ENCODE data around the gene GBP4.

Gene GBP4

GRCh38 chr1:89170170-89171066 lies 28.3 kb downstream of the GBP4 start:
- DNase-seq: no peak

DNA sequence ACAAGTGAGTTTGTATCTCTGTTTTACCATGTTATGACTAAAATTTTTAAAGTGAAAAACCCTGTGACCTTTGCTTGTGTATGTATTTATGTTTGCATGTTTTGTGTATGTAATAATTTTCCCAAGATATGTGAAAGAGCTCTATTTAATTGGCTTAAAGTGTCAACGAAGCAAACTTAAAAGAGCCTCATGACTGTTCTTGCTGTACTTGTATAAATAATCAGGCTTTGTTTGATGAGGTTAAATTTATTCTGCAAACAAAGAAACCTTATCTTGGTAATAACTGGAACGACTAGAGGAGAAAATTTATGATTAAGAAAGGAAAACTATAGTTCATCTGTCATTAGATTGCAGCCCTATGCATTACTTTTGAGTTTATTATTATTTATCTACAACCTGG lies 29.6 kb downstream of the GBP4 start:
- DNase-seq: no peak

GRCh38 chr1:89167590-89168230 lies 31.0 kb downstream of the GBP4 start:
- no peak for DNase-seq

GRCh38 chr1:89166705-89167104 lies 32.0 kb downstream of the GBP4 start:
- DNase-seq: no peak

GRCh38 chr1:89165811-89166210 lies 32.9 kb downstream of the GBP4 start:
- no peak for DNase-seq

GRCh38 chr1:89151047-89151446 lies 47.7 kb downstream of the GBP4 start:
- DNase-seq: no peak

DNA sequence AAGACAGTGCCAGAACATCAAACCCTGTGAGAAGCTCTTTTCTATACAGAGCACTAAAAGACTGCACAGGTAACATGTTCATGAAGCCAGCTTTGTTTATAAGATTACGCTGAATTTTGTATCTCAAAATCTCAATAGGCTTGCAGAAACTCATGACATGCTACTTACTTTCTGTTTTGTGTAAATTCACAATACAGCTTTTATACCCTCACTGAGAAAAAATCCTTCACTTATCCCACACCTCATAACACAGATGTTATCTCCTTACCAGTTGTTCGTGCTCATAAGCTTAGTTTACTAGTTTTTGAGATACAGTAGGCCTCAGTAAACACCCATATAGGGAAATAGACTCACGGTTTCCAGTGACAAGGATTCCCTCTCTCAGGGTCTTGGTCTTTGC lies 48.8 kb downstream of the GBP4 start:
- no peak for DNase-seq

DNA sequence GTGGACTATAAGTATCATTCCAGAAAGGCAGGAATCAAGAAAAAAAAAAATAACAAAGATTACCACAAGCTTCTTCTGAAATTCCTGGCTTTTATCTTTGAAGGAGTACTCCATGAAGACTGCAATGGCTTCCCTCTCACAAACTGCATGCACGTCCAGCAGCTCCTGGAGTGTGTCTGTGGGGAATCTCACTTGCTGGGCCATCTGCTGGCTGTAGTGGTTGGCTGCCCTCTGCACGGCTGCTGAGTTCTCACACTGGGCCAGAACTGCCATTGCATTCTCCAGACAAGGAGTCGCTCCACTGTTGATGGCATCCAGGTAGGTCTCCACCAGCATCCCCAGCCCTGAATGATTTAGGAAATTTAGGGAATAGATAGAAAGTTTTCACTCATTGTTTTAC lies 49.5 kb downstream of the GBP4 start:
- no peak for DNase-seq

DNA sequence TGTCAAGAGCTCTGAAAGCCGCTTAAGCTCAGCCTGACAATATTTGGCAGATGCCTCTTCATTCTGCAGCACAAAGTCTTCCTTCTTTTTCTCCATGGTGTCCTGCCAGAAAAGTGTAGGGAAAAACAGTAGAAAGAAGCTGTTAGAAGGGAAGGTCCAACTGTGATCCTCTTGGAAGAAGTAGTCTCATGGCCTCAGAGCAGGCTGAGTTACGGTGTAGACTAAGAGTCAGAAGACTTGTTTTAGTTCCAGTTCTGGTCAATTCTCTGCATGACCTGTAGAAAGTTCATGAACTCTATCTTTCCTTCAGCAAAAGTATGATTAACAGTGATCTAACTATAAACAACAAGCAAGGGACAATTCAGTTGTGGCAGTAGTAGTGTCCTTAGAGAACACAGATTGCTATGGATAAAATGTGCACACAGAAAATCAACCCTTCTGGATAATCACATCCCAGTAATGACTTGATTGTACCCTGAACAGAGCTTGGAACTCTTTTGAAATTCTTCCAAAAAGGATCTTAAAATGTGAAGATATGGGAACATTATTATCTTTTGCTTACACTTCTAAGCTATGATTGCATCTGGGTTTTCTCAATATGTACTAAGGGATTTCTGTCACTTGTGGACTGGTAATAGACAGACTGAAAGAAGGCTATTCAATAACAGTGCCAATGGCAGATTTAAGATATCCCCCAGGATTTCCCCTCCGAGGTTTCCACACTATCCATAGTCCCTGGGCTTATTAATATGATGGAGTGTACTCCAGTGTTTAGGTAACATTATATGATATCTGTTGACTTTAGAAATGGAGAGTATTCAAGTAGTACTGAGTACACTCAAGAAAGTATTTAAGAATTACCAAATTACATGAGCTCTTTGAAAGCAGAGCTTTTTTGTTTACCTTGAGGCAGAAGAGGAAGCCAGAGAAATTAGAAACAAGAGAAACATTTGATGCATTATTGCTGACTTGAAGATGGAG lies 50.8 kb downstream of the GBP4 start:
- DNase-seq: no peak

- no peak for DNase-seq
Measured at GRCh38 chr1:89146721-89147120, 52.0 kb downstream of the GBP4 start.

- no peak for DNase-seq
Measured at GRCh38 chr1:89143484-89143883, 55.3 kb downstream of the GBP4 start.

- DNase-seq: no peak
Measured at GRCh38 chr1:89142160-89142559, 56.6 kb downstream of the GBP4 start.

DNA sequence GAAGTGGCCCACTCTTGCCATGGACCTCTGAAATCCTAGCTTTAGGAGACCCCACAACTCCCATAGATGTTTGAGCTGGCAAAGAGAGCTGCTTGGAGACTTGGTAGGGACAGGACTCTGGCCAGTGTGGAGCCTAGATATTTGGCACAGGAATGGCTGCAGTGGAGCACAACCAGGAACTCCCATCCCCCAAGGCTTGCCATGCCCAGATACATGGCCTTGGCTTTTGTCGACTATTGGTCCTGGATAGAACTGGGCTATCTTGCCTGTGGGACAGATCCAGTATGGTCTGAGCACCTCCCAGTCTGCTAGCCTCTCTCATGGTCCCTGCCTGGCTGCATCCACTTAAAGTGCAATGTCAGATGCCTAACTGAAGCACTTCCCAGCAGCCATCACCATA lies 65.0 kb downstream of the GBP4 start:
- no peak for DNase-seq

All from stimulated activated CD4-positive, alpha-beta T cell treated with anti-CD3 and anti-CD28 coated beads, Interleukin-15, amount 100 ng/mL, for 24 hours (primary cell).